Uterus (tissue), 2 donors: Measurements from ENCODE around the gene MAP2K4.

Experiments
- POLR2A ChIP-seq, 2 donors: fragments of 450-650 bp; IDR thresholded peaks; one replicate each; pipeline ENCODE4 v1.6.1; 2016; ENCODE audit warnings: antibody characterized with exemption in 2 of 2, mild to moderate bottlenecking in 1 of 2, moderate library complexity in 1 of 2
- TF ChIP-seq, protein P1 (sequence below), 4 experiments: fragments of 200-600 bp in 2 of 4; fragments of 450-650 bp in 2 of 4; sonication (generic) in 2 of 4; IDR thresholded peaks; one replicate each; pipeline ENCODE4 v1.5.1; 2016 to 2019; ENCODE audit warnings: antibody characterized with exemption in 4 of 4, mild to moderate bottlenecking in 2 of 4, moderate library complexity in 1 of 4

GRCh38 chr17:11986179-11986941 is 34.3 kb upstream of the MAP2K4 start:
- no peak for TF ChIP-seq POLR2A (IDR thresholded peaks at IDR 0.05)
- TF ChIP-seq, protein P1, sequence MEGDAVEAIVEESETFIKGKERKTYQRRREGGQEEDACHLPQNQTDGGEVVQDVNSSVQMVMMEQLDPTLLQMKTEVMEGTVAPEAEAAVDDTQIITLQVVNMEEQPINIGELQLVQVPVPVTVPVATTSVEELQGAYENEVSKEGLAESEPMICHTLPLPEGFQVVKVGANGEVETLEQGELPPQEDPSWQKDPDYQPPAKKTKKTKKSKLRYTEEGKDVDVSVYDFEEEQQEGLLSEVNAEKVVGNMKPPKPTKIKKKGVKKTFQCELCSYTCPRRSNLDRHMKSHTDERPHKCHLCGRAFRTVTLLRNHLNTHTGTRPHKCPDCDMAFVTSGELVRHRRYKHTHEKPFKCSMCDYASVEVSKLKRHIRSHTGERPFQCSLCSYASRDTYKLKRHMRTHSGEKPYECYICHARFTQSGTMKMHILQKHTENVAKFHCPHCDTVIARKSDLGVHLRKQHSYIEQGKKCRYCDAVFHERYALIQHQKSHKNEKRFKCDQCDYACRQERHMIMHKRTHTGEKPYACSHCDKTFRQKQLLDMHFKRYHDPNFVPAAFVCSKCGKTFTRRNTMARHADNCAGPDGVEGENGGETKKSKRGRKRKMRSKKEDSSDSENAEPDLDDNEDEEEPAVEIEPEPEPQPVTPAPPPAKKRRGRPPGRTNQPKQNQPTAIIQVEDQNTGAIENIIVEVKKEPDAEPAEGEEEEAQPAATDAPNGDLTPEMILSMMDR (IDR thresholded peaks at IDR 0.05) = no peak
